WTC11 (cell line): ENCODE results near the gene SKI. TPM values are rescaled to one million over a fixed set of nuclear protein-coding genes. Genes with fewer than 3 reads are reported as not detected.
A peak's percentile ranks its signal among the peaks of the same experiment; 100 is the strongest.

Source experiments
- ATAC-seq: fragments of 200-7000 bp; cut with Tn5 transposase; 2 replicates; pipeline ENCODE4 v1.10.0; 2021; ENCODE audit warnings: mild to moderate bottlenecking, moderate library complexity
- CTCF ChIA-PET: fragments of 300-600 bp; sonication (Branson Sonifier 250); formaldehyde crosslinking; loops from one replicate; lab custom pipeline; 2021; ENCODE audit warnings: antibody characterized with exemption; lab: Charles Lee
- POLR2A ChIA-PET: fragments of 350-600 bp; sonication (Branson Sonifier 250); formaldehyde crosslinking; loops from one replicate; lab custom pipeline; 2021; ENCODE audit warnings: antibody characterized with exemption; lab: Charles Lee
- DNase-seq: peaks from one replicate; pipeline ENCODE4 v3.0.0; 2021; ENCODE audit warnings: low spot score
- H3K27ac Mint-ChIP-seq: 2 replicates; pipeline ENCODE4 v1.8.0; 2021; ENCODE audit warnings: mixed read lengths
- H3K27me3 Mint-ChIP-seq: 2 replicates; pipeline ENCODE4 v1.8.0; 2021; ENCODE audit warnings: low read depth, mild to moderate bottlenecking, moderate library complexity, mixed read lengths
- H3K36me3 Mint-ChIP-seq: 2 replicates; pipeline ENCODE4 v1.8.0; 2021; ENCODE audit warnings: mixed read lengths
- H3K4me1 Mint-ChIP-seq: 2 replicates; pipeline ENCODE4 v1.8.0; 2022; ENCODE audit warnings: mixed read lengths
- H3K4me3 Mint-ChIP-seq: 2 replicates; pipeline ENCODE4 v1.8.0; 2021; ENCODE audit warnings: mild to moderate bottlenecking, moderate library complexity, mixed read lengths
- H3K9me3 Mint-ChIP-seq: 2 replicates; pipeline ENCODE4 v1.8.0; 2021; ENCODE audit warnings: mixed read lengths
- EMX1 ChIP-seq: fragments of 250-450 bp; sonication (Bioruptor Pico); IDR thresholded peaks from 2 replicates; pipeline ENCODE4 v1.8.0; 2021; ENCODE audit warnings: mild to moderate bottlenecking
- FOXJ3 ChIP-seq: sonication (generic); formaldehyde crosslinking; IDR thresholded peaks from 2 replicates; pipeline ENCODE4 v1.9.0; 2021; ENCODE audit warnings: missing genetic modification reagents, mild to moderate bottlenecking, borderline replicate concordance
- FOXK1 ChIP-seq: sonication (generic); formaldehyde crosslinking; IDR thresholded peaks from 2 replicates; pipeline ENCODE4 v1.8.0; 2022; ENCODE audit warnings: mild to moderate bottlenecking, moderate library complexity, missing genetic modification reagents
- FOXP1 ChIP-seq: sonication (generic); formaldehyde crosslinking; IDR thresholded peaks from 2 replicates; pipeline ENCODE4 v1.8.0; 2022; ENCODE audit warnings: missing genetic modification reagents, mild to moderate bottlenecking, moderate library complexity, borderline replicate concordance
- GTF2I ChIP-seq: fragments of 250-450 bp; sonication (Bioruptor Pico); conservative IDR thresholded peaks from 2 replicates; pipeline ENCODE4 v1.4.0; 2021; ENCODE audit warnings: mild to moderate bottlenecking
- NFE2L1 ChIP-seq: sonication (generic); formaldehyde crosslinking; IDR thresholded peaks from 2 replicates; pipeline ENCODE4 v1.8.1; 2023; ENCODE audit warnings: missing genetic modification reagents
- ZNF416 ChIP-seq: fragments of 250-450 bp; sonication (Bioruptor Pico); IDR thresholded peaks from 2 replicates; pipeline ENCODE4 v1.9.0; 2021; ENCODE audit warnings: mild to moderate bottlenecking, inconsistent platforms
- ZNF423 ChIP-seq: fragments of 250-450 bp; sonication (Bioruptor Pico); IDR thresholded peaks from 2 replicates; pipeline ENCODE4 v2.1.2; 2022; ENCODE audit warnings: mild to moderate bottlenecking, moderate library complexity
- total RNA-seq: library from RNA; stranded (reverse); gene quantifications from 3 replicates; pipeline ENCODE4 v1.2.3, GENCODE V29; 2021
- TF ChIP-seq, protein P1 (sequence below): sonication (generic); formaldehyde crosslinking; IDR thresholded peaks from 2 replicates; pipeline ENCODE4 v1.8.0; 2022; ENCODE audit warnings: missing genetic modification reagents
- TF ChIP-seq, protein P2 (sequence below): sonication (generic); formaldehyde crosslinking; IDR thresholded peaks from 2 replicates; pipeline ENCODE4 v1.8.1; 2023; ENCODE audit warnings: mild to moderate bottlenecking, missing genetic modification reagents, moderate library complexity

SKI gene
- total RNA-seq, 1 experiment from 2014 or later = 88.6 TPM

DNA sequence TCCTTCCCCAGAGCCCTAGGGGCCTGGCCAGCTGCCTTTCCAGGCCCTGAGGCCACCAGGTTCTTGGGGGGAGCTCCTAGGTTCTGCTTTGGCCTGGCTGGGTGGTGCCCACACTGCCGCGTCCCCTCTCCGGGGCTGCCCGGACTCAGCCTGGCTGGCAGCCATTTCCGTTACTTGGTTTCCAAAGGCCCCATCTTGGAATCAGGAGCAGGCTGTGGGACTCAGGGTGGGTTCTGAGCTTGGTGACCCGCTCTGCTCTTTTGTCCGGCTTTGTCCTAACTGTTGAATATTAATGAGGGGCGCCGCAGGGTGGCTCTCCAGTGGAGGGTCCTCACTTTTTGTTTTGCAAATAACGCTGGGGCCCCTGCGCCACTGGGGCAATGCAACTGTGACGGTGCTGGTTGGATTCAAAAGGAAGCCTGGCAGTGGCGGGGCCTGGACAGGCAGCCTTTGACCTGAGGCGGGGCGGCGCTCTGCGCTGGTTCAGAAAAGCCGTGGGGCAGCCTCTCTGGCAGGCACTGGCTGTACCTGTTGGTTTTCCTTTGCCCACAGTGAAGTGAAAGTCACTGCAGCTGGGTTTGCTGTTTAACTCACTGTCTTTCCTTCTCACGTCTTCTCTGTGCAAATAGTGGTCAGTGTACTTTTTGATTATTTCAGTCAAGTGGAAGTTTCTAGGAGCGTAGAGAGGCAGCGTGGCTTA is 20.2 kb downstream of the SKI start (continued):
- TF ChIP-seq, protein P1, sequence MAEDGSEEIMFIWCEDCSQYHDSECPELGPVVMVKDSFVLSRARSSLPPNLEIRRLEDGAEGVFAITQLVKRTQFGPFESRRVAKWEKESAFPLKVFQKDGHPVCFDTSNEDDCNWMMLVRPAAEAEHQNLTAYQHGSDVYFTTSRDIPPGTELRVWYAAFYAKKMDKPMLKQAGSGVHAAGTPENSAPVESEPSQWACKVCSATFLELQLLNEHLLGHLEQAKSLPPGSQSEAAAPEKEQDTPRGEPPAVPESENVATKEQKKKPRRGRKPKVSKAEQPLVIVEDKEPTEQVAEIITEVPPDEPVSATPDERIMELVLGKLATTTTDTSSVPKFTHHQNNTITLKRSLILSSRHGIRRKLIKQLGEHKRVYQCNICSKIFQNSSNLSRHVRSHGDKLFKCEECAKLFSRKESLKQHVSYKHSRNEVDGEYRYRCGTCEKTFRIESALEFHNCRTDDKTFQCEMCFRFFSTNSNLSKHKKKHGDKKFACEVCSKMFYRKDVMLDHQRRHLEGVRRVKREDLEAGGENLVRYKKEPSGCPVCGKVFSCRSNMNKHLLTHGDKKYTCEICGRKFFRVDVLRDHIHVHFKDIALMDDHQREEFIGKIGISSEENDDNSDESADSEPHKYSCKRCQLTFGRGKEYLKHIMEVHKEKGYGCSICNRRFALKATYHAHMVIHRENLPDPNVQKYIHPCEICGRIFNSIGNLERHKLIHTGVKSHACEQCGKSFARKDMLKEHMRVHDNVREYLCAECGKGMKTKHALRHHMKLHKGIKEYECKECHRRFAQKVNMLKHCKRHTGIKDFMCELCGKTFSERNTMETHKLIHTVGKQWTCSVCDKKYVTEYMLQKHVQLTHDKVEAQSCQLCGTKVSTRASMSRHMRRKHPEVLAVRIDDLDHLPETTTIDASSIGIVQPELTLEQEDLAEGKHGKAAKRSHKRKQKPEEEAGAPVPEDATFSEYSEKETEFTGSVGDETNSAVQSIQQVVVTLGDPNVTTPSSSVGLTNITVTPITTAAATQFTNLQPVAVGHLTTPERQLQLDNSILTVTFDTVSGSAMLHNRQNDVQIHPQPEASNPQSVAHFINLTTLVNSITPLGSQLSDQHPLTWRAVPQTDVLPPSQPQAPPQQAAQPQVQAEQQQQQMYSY (CRISPR knock-in tag) = peak; percentile 17; the same call in 1 of the 2 replicates
- no peak for TF ChIP-seq FOXJ3
- 0 out of 2 replicates have a peak, but pooled peaks have one; percentile 10 for TF ChIP-seq FOXP1 (CRISPR knock-in tag)
- no peak for TF ChIP-seq GTF2I

DNA sequence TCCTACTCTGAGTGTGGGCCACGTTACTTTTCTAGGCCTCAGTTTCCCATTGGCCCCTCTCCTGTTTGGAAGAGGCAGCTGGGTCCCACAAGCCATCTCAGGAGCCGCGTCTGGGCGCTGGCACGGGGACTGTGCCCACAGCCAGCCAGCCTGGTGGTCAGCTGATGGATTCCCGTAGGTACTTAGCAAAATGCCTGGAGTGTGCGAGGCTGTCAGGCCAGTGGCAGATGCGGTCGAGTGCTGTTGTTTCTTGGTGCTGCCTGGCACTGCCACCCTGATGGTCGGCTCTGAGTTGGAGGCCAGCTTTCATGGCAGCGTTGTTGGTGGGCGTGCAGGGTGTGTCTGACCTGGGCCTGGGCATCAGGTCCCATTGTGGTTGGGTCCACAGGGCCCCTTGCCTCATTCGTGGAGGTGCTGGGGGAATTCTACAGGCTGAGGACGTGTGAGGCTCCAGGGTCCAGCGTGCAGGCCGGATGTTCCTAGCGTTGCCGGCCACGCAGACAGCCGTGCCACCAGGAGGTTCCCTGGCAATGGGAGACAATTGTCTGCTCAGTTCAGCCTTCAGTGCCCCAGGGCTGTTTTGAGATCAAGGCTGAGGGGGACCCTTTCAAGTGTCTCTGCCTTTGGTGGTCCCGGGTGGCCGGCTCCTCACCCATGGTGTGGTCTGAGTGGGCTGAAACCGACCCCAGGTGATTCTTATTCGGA is 20.9 kb downstream of the SKI start:
- CTCF ChIA-PET = interaction anchor here (0.6 to 1.6 kb wide), 12 partner anchors 12 to 133 kb away, joined by 3 to 13 read pairs (median 4); partner anchors contain the start of gene FAAP20
- TF ChIP-seq FOXP1 (CRISPR knock-in tag) = 0 out of 2 replicates have a peak, but pooled peaks have one; percentile 57
- TF ChIP-seq, protein P1 (CRISPR knock-in tag) = no peak
- TF ChIP-seq, all 79 proteins: peak for 1
- DNase-seq (no peak), ATAC-seq (no peak)
- peaks cover 14% of the 10 kb centered on the region for H3K36me3 Mint-ChIP-seq
- H3K9me3 Mint-ChIP-seq = no peaks in the 10 kb centered on the region
- peak overlapping the region; percentile 55 for H3K4me3 Mint-ChIP-seq
- POLR2A ChIA-PET = interaction anchor here (0.7 to 1.5 kb wide), 8 partner anchors 12 to 164 kb away, joined by 3 to 7 read pairs (median 3); partner anchors contain the start of gene FAAP20
- H3K4me1 Mint-ChIP-seq = peaks cover 66% of the 10 kb centered on the region
- H3K27ac Mint-ChIP-seq = peak overlapping the region; percentile 85
- no peaks in the 10 kb centered on the region for H3K27me3 Mint-ChIP-seq

DNA sequence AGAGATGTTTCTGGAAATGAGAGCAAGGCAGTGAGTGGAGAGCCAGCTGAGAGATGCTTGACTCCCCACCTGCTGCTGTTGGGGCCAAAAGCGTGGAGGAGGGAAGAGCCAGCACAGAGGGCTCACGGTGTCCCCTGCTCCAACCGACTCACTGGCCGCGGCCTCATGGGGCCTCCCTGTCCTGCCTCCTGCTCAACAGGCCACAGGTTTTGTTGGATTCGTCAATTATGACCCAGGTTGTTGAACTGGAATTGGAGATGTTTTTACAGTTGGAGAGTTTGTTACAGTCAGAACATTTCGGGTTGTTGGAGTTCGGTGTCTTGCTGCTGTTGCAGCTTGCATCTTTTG is 21.4 kb downstream of the SKI start:
- peaks cover 66% of the 10 kb centered on the region for H3K4me1 Mint-ChIP-seq
- TF ChIP-seq FOXK1 = no peak
- no peak for TF ChIP-seq ZNF416 (CRISPR knock-in tag)
- TF ChIP-seq NFE2L1 = no peak
- TF ChIP-seq, protein P1 (CRISPR knock-in tag) = no peak
- TF ChIP-seq, protein P2, sequence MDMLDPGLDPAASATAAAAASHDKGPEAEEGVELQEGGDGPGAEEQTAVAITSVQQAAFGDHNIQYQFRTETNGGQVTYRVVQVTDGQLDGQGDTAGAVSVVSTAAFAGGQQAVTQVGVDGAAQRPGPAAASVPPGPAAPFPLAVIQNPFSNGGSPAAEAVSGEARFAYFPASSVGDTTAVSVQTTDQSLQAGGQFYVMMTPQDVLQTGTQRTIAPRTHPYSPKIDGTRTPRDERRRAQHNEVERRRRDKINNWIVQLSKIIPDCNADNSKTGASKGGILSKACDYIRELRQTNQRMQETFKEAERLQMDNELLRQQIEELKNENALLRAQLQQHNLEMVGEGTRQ = no peak
- no peak for TF ChIP-seq EMX1 (CRISPR knock-in tag)
- no peak for TF ChIP-seq ZNF423 (CRISPR knock-in tag)
- DNase-seq (no peak), ATAC-seq (no peak)
- H3K9me3 Mint-ChIP-seq = peaks cover 3% of the 10 kb centered on the region
- peak overlapping the region; percentile 85 for H3K27ac Mint-ChIP-seq
- H3K4me3 Mint-ChIP-seq = no peak overlapping the region
- CTCF ChIA-PET = interaction anchor here (0.6 to 1.6 kb wide), 3 partner anchors 57 to 132 kb away, joined by 3 to 4 read pairs (median 3); no protein-coding TSS in a partner anchor
- H3K36me3 Mint-ChIP-seq = peaks cover 12% of the 10 kb centered on the region
- POLR2A ChIA-PET = interaction anchor here (0.7 kb wide), 1 partner anchor 12 kb away, joined by 3 read pairs; no protein-coding TSS in a partner anchor
- no peaks in the 10 kb centered on the region for H3K27me3 Mint-ChIP-seq
